GM12873 (cell line): ENCODE measurements around the gene SLC19A1.

Source experiments
- TF ChIP-seq, protein P1 (sequence below): IDR thresholded peaks from 2 replicates; pipeline ENCODE4 v1.5.1; 2012; ENCODE audit warnings: low read depth, mild to moderate bottlenecking, moderate library complexity, low read length, control low read depth; ENCODE audit not compliant: insufficient read depth; ENCODE audit errors: missing control alignments

The SLC19A1 gene

DNA sequence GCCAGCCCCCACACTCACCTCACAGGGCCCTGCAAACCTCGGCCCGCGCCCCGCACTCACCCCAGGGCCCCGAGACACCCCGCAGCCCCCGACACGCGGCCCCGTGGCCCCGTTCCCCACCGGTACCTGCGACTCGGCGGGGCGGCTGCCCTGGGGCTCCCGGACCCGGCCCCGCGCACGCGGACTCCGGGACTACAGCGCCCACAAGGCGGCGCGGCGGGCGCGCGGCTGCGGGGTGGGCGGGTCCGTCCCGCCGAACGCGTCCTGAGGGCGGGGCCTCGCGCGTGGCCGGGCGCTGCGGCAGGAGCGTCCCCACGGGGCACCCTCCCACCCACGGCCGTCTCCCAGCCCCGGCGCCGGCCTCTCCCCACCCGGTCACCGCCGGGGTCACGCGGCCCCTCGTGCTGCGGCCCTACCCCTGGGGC, at the start of gene SLC19A1:
Gene SLC19A1 (minus strand): TSS at position 199 of the 425 bp plus-strand sequence. CDS start 4,481 bp downstream, outside the sequence.
- TF ChIP-seq, protein P1, sequence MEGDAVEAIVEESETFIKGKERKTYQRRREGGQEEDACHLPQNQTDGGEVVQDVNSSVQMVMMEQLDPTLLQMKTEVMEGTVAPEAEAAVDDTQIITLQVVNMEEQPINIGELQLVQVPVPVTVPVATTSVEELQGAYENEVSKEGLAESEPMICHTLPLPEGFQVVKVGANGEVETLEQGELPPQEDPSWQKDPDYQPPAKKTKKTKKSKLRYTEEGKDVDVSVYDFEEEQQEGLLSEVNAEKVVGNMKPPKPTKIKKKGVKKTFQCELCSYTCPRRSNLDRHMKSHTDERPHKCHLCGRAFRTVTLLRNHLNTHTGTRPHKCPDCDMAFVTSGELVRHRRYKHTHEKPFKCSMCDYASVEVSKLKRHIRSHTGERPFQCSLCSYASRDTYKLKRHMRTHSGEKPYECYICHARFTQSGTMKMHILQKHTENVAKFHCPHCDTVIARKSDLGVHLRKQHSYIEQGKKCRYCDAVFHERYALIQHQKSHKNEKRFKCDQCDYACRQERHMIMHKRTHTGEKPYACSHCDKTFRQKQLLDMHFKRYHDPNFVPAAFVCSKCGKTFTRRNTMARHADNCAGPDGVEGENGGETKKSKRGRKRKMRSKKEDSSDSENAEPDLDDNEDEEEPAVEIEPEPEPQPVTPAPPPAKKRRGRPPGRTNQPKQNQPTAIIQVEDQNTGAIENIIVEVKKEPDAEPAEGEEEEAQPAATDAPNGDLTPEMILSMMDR: peak; percentile 41

DNA sequence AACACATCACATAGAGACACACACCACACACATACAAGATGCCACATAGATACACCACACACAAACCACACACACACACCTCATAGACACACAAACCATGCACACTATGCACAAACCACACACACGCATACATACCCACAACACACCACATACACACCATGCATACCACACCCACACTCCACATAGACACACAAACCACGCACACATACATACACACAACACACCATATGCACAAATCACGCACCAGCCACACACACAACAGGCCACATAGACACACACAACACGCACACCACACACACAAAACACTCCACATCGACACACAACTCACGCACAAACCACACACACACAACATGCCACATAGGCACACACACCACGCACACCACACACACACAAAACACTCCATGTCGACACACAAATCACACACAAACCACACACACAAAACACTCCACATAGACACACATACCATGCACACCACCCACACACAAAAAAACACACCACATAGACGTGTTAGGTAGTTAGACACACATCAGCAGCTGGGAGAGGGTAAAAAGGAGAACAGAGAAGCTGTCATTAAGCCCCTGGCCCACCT, 49.5 kb upstream of the SLC19A1 start:
- TF ChIP-seq, protein P1: no peak

GRCh38 chr21:45590726-45591618, 48.7 kb upstream of the SLC19A1 start:
- TF ChIP-seq, protein P1: no peak

GRCh38 chr21:45590246-45590725, 48.0 kb upstream of the SLC19A1 start:
- TF ChIP-seq, protein P1: no peak

DNA sequence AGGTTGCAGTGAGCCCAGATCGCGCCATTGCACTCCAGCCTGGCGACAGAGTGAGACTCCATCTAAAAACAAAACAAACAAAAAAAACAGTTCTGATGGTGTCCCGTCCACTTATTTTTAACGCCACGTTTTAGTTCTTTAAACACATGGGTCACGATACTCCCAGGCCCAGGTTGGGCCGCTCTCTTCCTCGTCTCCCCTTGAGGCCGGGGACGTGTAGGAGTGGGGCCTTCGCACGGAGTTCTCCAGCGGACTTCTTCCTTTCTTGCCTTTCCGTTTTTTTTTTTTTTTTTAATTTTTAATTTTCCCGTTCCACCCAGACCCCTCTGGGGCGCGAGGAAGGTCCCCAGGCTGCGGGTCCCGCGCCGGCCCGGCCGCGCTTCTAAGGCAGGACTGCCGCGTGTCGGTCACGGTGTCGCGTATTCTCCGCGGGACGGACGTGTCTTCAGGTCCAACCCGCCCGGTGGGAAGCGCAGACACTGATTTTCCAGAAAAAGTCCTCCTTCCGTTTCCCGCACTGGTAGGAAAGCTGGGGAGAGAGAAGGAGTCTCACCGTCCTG, 47.5 kb upstream of the SLC19A1 start:
- TF ChIP-seq, protein P1: no peak

GRCh38 chr21:45588871-45589491, 46.7 kb upstream of the SLC19A1 start:
- TF ChIP-seq, protein P1: no peak
